Upper lobe of left lung (tissue), 4 donors: Measurements from ENCODE around the gene TBC1D1.

ENCODE experiments used
- EP300 ChIP-seq, 4 donors: sonication (generic); formaldehyde crosslinking; IDR thresholded peaks; one replicate each; pipeline ENCODE4 v1.5.1; 2017; ENCODE audit warnings: antibody characterized with exemption in 4 of 4, control low read depth in 2 of 4
- TF ChIP-seq, protein P1 (sequence below), 6 experiments: fragments of 450-650 bp in 4 of 6; fragments of 200-600 bp in 2 of 6; sonication (generic) in 2 of 6; IDR thresholded peaks; one replicate each; pipeline ENCODE4 v1.5.1; 2016 to 2019; ENCODE audit warnings: antibody characterized with exemption in 6 of 6

DNA sequence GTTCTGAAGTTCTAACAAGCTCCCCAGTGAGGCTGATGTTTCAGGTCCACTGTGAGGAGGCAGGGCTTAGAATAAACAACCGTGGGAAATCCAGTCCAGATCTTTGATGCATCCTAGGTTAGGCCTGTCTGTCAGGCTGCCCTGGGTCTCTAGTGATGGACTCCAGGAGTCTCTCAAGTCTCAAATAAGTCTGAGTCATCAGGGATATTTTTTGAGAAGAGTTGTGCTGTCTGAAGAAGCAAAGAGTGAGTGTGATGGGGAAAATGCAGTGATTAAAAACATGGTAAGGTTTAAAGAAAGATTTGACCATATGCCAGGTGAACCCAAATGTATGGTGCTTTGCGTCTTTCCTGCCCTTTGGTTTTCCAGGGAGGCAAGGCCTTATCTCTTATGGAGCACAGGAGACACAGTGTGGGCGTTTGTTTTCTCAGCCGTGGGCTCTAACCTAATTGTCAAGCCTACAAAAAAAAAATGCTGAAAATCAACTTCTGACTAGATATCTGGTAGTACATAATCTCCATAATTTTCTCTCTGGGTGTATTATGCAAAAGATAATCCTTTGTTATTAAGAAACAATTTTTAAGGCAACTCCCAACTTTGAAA, 170.0 kb downstream of the TBC1D1 start:
- TF ChIP-seq, protein P1, sequence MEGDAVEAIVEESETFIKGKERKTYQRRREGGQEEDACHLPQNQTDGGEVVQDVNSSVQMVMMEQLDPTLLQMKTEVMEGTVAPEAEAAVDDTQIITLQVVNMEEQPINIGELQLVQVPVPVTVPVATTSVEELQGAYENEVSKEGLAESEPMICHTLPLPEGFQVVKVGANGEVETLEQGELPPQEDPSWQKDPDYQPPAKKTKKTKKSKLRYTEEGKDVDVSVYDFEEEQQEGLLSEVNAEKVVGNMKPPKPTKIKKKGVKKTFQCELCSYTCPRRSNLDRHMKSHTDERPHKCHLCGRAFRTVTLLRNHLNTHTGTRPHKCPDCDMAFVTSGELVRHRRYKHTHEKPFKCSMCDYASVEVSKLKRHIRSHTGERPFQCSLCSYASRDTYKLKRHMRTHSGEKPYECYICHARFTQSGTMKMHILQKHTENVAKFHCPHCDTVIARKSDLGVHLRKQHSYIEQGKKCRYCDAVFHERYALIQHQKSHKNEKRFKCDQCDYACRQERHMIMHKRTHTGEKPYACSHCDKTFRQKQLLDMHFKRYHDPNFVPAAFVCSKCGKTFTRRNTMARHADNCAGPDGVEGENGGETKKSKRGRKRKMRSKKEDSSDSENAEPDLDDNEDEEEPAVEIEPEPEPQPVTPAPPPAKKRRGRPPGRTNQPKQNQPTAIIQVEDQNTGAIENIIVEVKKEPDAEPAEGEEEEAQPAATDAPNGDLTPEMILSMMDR (IDR thresholded peaks at IDR 0.05): no peak
- TF ChIP-seq EP300 (IDR thresholded peaks at IDR 0.05): no peak
